PFSK-1 (cell line): ENCODE data around the gene NLGN3.

Experiments used
- FOXP2 ChIP-seq: optimal IDR thresholded peaks from 2 replicates; pipeline ENCODE3; 2011; ENCODE audit warnings: borderline replicate concordance, control low read depth, inconsistent platforms; ENCODE audit not compliant: insufficient read depth; ENCODE audit errors: extremely low read length, extremely low read depth
- POLR2AphosphoS5 ChIP-seq: IDR thresholded peaks from 2 replicates; pipeline ENCODE4 v1.6.1; 2012; ENCODE audit warnings: low read depth, mild to moderate bottlenecking, control low read depth, low read length, moderate library complexity
- SIN3A ChIP-seq: IDR thresholded peaks from 2 replicates; pipeline ENCODE4 v1.6.1; 2012; ENCODE audit warnings: mild to moderate bottlenecking, low read length, moderate library complexity, borderline replicate concordance; ENCODE audit not compliant: insufficient read depth
- TAF1 ChIP-seq: IDR thresholded peaks from 2 replicates; pipeline ENCODE4 v1.6.1; 2012; ENCODE audit warnings: low read length, control low read depth, borderline replicate concordance; ENCODE audit not compliant: insufficient read depth
- TF ChIP-seq, protein P1 (sequence below), 2 experiments: IDR thresholded peaks; 2 replicates each; pipeline versions ENCODE4 v1.6.1 to v1.8.0; 2011 to 2012; ENCODE audit warnings: low read depth in 2 of 2, low read length in 2 of 2, control low read depth in 1 of 2, inconsistent platforms in 1 of 2, mild to moderate bottlenecking in 1 of 2, moderate library complexity in 1 of 2; ENCODE audit not compliant: insufficient read depth in 1 of 2

The NLGN3 gene

DNA sequence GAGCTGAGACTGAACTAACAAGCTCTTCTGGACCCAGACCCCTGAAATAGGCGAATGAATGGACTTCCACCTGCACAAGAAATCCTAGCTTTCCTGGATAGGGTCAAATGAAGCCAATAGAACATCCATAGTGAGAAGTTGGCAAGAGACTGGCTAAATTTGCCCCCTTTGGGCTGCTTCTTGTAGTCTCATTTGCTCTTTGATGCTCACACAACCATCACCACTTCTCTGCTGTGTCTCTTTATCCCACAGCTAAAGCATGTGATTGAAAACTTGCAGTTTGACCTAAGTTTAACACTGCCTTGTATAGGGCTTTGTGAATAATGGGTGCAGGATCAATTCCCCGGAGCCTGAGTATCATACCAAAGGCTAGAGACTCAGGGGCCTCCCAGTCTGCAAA, 38.2 kb downstream of the NLGN3 start:
- TF ChIP-seq TAF1, result no peak
- TF ChIP-seq, protein P1, sequence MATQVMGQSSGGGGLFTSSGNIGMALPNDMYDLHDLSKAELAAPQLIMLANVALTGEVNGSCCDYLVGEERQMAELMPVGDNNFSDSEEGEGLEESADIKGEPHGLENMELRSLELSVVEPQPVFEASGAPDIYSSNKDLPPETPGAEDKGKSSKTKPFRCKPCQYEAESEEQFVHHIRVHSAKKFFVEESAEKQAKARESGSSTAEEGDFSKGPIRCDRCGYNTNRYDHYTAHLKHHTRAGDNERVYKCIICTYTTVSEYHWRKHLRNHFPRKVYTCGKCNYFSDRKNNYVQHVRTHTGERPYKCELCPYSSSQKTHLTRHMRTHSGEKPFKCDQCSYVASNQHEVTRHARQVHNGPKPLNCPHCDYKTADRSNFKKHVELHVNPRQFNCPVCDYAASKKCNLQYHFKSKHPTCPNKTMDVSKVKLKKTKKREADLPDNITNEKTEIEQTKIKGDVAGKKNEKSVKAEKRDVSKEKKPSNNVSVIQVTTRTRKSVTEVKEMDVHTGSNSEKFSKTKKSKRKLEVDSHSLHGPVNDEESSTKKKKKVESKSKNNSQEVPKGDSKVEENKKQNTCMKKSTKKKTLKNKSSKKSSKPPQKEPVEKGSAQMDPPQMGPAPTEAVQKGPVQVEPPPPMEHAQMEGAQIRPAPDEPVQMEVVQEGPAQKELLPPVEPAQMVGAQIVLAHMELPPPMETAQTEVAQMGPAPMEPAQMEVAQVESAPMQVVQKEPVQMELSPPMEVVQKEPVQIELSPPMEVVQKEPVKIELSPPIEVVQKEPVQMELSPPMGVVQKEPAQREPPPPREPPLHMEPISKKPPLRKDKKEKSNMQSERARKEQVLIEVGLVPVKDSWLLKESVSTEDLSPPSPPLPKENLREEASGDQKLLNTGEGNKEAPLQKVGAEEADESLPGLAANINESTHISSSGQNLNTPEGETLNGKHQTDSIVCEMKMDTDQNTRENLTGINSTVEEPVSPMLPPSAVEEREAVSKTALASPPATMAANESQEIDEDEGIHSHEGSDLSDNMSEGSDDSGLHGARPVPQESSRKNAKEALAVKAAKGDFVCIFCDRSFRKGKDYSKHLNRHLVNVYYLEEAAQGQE (IDR thresholded peaks at IDR 0.05; ENCODE audit: insufficient read depth in 1 of 2, low read depth in 2 of 2, low read length in 2 of 2), result no peak
- no peak for TF ChIP-seq FOXP2
- TF ChIP-seq SIN3A, result no peak
- TF ChIP-seq POLR2AphosphoS5, result no peak

DNA sequence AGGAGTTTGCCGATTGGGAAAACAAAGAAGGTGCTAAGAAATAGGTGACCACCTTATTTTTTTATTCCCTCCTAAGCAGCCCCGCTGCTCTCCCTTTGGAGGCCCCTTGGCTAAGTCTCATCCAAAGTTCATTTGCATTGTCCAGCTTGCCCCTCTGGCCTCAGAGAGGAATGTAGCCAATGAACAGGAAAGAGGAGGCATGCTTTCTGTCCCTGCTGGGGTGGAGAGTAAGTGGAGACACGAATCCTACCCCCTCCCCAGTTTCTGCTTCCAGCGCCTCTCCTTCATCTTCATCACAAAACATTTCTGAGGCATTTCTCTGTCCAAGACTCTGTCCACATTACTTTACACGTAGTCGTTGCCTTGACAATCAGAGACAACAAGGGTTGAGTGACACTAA, 38.7 kb downstream of the NLGN3 start:
- TF ChIP-seq POLR2AphosphoS5 (no peak), FOXP2 (no peak), TAF1 (no peak), SIN3A (no peak)
- TF ChIP-seq, protein P1 (IDR thresholded peaks at IDR 0.05; ENCODE audit: insufficient read depth in 1 of 2, low read depth in 2 of 2, low read length in 2 of 2), result no peak

DNA sequence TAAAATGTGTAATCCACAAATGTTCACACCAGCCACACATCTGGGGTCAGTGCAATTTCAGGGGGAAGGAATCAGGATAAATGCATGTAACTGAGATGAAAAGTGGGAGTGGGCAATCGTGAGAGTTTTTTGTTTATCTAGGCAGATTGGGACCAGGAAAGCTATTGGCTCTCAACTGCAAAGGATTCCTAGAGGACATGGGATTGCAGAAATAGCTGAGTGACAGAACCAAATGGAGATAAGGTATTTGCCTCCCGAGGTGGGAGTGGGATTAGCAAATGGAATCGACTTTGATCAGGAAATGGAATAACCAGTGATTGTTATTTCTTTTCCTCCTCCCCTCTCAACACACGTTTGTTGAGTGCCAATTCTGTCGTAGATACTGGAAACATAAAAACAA, 39.5 kb downstream of the NLGN3 start:
- TF ChIP-seq SIN3A (no peak), POLR2AphosphoS5 (no peak), TAF1 (no peak)

DNA sequence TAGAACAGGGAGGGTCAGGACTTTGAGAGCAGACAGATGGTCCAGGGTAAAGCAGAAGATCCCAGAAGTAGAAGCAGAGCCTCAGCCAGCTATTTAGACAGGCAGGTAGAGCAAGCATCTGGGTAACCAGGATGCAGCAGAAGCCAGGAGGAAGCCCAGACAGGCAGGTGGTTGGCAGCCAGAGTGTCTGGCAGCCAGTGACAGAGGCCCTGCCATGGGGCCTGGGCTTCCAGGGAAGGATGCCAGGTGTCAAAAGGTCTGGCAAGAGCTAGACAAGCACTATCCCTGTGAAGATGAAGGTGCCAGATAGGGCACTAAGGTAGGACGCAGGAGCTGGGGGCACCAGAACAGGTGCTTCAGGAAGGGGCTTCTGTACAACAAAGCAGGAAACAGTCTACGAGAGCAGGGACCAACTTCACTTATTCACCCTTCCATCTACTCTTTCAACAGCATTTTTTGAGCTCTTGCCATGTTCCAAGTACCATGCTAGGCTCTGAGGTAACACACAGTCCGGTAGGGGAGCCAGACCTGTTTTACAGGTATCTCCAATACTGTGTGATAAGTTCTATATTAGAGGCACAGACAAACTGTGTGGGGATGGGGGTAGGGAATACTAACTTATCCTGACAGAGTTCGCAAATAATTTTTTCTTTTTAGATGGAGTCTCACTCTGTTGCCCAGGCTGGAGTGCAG, 40.3 kb downstream of the NLGN3 start:
- TF ChIP-seq TAF1 (no peak), POLR2AphosphoS5 (no peak)
- TF ChIP-seq, protein P1 (IDR thresholded peaks at IDR 0.05; ENCODE audit: insufficient read depth in 1 of 2, low read depth in 2 of 2, low read length in 2 of 2), result no peak

DNA sequence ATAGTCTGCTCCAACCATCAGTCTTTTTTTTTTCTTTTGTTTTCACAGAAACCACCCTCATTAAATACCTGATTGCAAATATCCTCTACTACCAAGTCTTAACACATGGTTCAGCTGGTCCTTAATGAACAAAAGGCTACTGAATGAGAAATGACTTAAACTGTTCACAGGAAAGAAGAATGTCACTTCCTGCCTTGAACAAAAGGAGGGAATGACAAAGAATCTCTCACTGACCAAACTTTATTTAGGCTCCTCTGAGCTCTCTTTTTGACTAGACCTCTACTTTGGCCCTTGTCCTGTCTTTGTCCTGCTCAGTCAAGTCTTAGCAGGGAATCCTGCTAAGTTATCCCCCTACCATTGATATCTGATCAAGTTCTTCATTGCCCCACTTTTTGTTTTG, 46.6 kb downstream of the NLGN3 start:
- TF ChIP-seq FOXP2 (no peak), TAF1 (no peak), SIN3A (no peak), POLR2AphosphoS5 (no peak)
- TF ChIP-seq, protein P1 (IDR thresholded peaks at IDR 0.05; ENCODE audit: insufficient read depth in 1 of 2, low read depth in 2 of 2, low read length in 2 of 2), result no peak
